K562 (cell line): ENCODE data around the gene LCN15. TPM values are rescaled to one million over a fixed set of nuclear protein-coding genes. Genes with fewer than 3 reads are reported as not detected.

Experiments used
- ATAC-seq: fragments of 200-7000 bp; cut with Tn5 transposase; 3 replicates; pipeline ENCODE4 v1.9.1; 2020; ENCODE audit warnings: moderate library complexity
- BruUV-seq: library from RNA; stranded (reverse); fragments of 400-500 nt; replicated peaks from 2 replicates; lab custom pipeline; 2021; lab: Mats Ljungman, UMichigan
- CTCF ChIA-PET: fragments of 300-600 bp; formaldehyde crosslinking; extraction: SDS; loops from one replicate; lab custom pipeline; 2021; ENCODE audit warnings: low intra/inter-chr PET ratio; lab: Yijun Ruan, JAX
- POLR2A ChIA-PET: fragments of 300-600, 350-650 bp; sonication (Branson Sonifier 250); formaldehyde crosslinking; extraction: SDS; loops from one replicate; lab custom pipeline; 2021; ENCODE audit warnings: antibody characterized with exemption, inconsistent platforms; lab: Yijun Ruan, JAX
- DNase-seq, 4 experiments: peaks; one replicate each; pipeline versions ENCODE4 v3.0.0 to v3.0.0-alpha.2; 2011 to 2018; ENCODE audit warnings: low spot score in 3 of 4, mixed read lengths in 3 of 4; ENCODE audit errors: extremely low read depth in 1 of 4
- FAIRE-seq: peaks from 2 replicates; lab custom pipeline; 2011; peaks lifted over from hg19 to GRCh38; lab: Jason Lieb, UNC
- H2AFZ ChIP-seq: 2 replicates; pipeline ENCODE4 v1.6.0; 2011; ENCODE audit warnings: low read depth, low read length, control low read depth, inconsistent platforms
- H3K27ac ChIP-seq: fragments of 200-600 bp; 3 replicates; pipeline ENCODE4 v1.8.0; 2011; ENCODE audit warnings: low read depth, mild to moderate bottlenecking, control low read depth, inconsistent platforms, low read length, moderate library complexity, mixed read lengths; ENCODE audit errors: extremely low read depth
- H3K27me3 ChIP-seq, 2 experiments: fragments of 300-600 bp in 1 of 2; 2 replicates in 1 of 2; 3 replicates in 1 of 2; pipeline versions ENCODE4 v1.6.0 to v1.8.0; 2011; ENCODE audit warnings: inconsistent platforms in 2 of 2, low read length in 2 of 2, mild to moderate bottlenecking in 1 of 2, mixed read lengths in 1 of 2, moderate library complexity in 1 of 2; ENCODE audit not compliant: control insufficient read depth in 2 of 2, insufficient read depth in 2 of 2
- H3K36me3 ChIP-seq: fragments of 300-600 bp; 3 replicates; pipeline ENCODE4 v1.8.0; 2011; ENCODE audit warnings: mild to moderate bottlenecking, low read length, inconsistent platforms; ENCODE audit not compliant: control insufficient read depth, insufficient read depth
- H3K4me1 ChIP-seq, 2 experiments: fragments of 200-600 bp in 1 of 2; replicated peaks in 1 of 2; 2 replicates in 1 of 2; 3 replicates in 1 of 2; pipeline versions ENCODE4 v1.5.1 to v1.8.0; 2011; ENCODE audit warnings: inconsistent platforms in 2 of 2, low read length in 2 of 2, mild to moderate bottlenecking in 1 of 2, mixed read lengths in 1 of 2, moderate library complexity in 1 of 2; ENCODE audit not compliant: control insufficient read depth in 2 of 2, insufficient read depth in 2 of 2
- H3K4me2 ChIP-seq: 2 replicates; pipeline ENCODE4 v1.6.1; 2011; ENCODE audit warnings: low read length, control low read depth, inconsistent platforms, mixed read lengths; ENCODE audit not compliant: insufficient read depth
- H3K4me3 ChIP-seq: fragments of 200-600 bp; sonication (generic), shearing (Covaris generic); 2 replicates; pipeline ENCODE4 v1.5.1; 2016; ENCODE audit warnings: control low read depth, inconsistent platforms
- H3K79me2 ChIP-seq: fragments of 200-600 bp; 3 replicates; pipeline ENCODE4 v1.8.0; 2011; ENCODE audit warnings: low read length, inconsistent platforms; ENCODE audit not compliant: control insufficient read depth, insufficient read depth
- H3K9ac ChIP-seq, 2 experiments: 2 replicates each; pipeline versions ENCODE4 v1.6.0 to v1.6.1; 2011; ENCODE audit warnings: low read depth in 2 of 2, low read length in 2 of 2, control low read depth in 1 of 2, inconsistent platforms in 1 of 2, mild to moderate bottlenecking in 1 of 2, mixed read lengths in 1 of 2; ENCODE audit not compliant: insufficient read depth in 1 of 2
- H3K9me1 ChIP-seq: one replicate; pipeline ENCODE4 v1.6.0; 2011; ENCODE audit warnings: inconsistent platforms, mild to moderate bottlenecking, low read length, moderate library complexity; ENCODE audit not compliant: control insufficient read depth, insufficient read depth
- H3K9me3 ChIP-seq: replicated peaks from 2 replicates; pipeline ENCODE4 v1.5.1; 2011; ENCODE audit warnings: low read depth, low read length, inconsistent platforms; ENCODE audit not compliant: control insufficient read depth, insufficient read depth
- H4K20me1 ChIP-seq: replicated peaks from 2 replicates; pipeline ENCODE4 v1.6.1; 2011; ENCODE audit warnings: low read length, inconsistent platforms, mixed read lengths; ENCODE audit not compliant: control insufficient read depth, insufficient read depth
- EGR1 ChIP-seq: fragments of 450-650 bp; conservative IDR thresholded peaks from 2 replicates; pipeline ENCODE4 v1.6.1; 2017; ENCODE audit warnings: mild to moderate bottlenecking
- RBM34 ChIP-seq: fragments of 200-400 bp; formaldehyde crosslinking; IDR thresholded peaks from 2 replicates; pipeline ENCODE4 v1.6.1; 2018; ENCODE audit warnings: low read length, borderline replicate concordance; ENCODE audit not compliant: insufficient read depth
- ZNF592 ChIP-seq: fragments of 450-650 bp; IDR thresholded peaks from 2 replicates; pipeline ENCODE4 v1.6.1; 2017; ENCODE audit warnings: antibody characterized with exemption, mild to moderate bottlenecking
- WGBS: fragments of 100-300 bp; shearing (Covaris generic); methylation state at CpG from one replicate; pipeline ENCODE4 v1.1.6; 2016; ENCODE audit warnings: low coverage, mixed read lengths; ENCODE audit not compliant: insufficient coverage; ENCODE audit errors: missing lambda C conversion rate; 5-methylcytosine and 5-hydroxymethylcytosine counted together
- in situ Hi-C: fragments of 300-500 bp; cut with MboI; formaldehyde crosslinking; loops from 4 replicates; pipeline ENCODE4 v1.15.0; 2018; ENCODE audit warnings: inconsistent platforms, mixed read lengths
- intact Hi-C: fragments of 100-400 bp; cut with micrococcal nuclease; formaldehyde crosslinking; loops from 2 replicates; pipeline ENCODE4 v1.14.2; 2022
- polyA plus RNA-seq, 8 experiments: library from polyadenylated mRNA; depleted of rRNA in 4 of 8; stranded (reverse) in 5 of 8; unstranded in 3 of 8; fragments of >200 nt; fragmentation: Nextera tagmentation in 2 of 8; fragmentation: Illumina TruSeq in 1 of 8; extraction: Ambion mirVana in 2 of 8; extraction: Trizol in 1 of 8; gene quantifications; 2 replicates each; pipeline versions ENCODE4 v1.2.1 to v1.2.3, GENCODE V29; 2011 to 2014; ENCODE audit warnings: inconsistent platforms in 1 of 8, missing spikeins in 1 of 8
- total RNA-seq, 7 experiments: library from RNA; depleted of rRNA in 6 of 7; stranded (reverse); fragments of >200 nt in 6 of 7; fragmentation: Illumina TruSeq in 2 of 7; extraction: Trizol in 2 of 7; gene quantifications; 2 replicates each; pipeline versions ENCODE4 v1.2.1 to v1.2.3, GENCODE V29; 2011 to 2021; ENCODE audit warnings: low replicate concordance in 1 of 7

LCN15 gene
- total and polyA plus RNA-seq, 9 of the 15 experiments (the other 6 are each of a cell fraction or from before 2014, with no cell fraction given): 0.66 TPM; not detected in 8

DNA sequence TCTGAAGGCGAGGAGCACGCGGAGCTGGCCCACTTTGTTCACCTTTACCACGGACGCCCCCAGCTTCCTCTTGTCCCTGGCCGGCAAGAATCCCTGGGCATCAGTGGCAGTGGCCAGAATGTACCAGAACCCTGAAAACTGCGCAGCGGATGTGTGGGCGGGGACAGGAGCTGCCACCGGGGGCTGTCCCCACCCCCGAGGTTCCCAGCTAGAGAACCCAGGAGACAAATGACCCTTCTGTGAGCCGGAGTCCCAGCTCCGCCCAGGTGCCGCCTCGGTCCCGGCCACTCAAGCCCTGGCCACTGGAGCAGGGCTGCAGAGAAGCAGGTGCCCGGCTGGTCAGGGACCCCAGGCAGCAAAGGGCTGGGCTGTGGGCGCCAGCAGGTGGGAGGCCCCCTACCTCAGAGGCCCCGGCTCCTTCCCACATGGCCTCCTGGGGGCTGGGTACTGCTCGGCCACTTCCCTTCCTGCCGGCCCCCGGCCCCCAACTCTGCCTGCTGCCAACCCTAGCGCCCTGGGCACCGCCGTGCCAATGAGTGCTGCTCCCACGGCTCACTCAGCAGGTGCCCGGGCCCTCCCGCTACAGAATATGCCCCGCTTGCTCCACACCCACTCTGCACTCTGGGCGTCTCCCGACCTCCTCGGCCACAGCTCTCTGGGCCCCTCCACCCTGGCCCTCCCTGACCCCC lies 22.3 kb downstream of the LCN15 start:
- no peak overlapping the region; the same call in 1 of the 2 replicates for H2AFZ ChIP-seq
- TF ChIP-seq RBM34 (no peak), ZNF592 (no peak), EGR1 (peak; percentile 56)

More for the DNA sequence above, 22.3 kb downstream of the LCN15 start:
- intact Hi-C loops: no loop called here
- Histone ChIP-seq H3K4me2 (no peak overlapping the region), H3K4me1 (peaks cover 16 to 81% of the 10 kb centered on the region in 2 experiments), H3K27ac (no peak overlapping the region), H3K9me3 (no peaks in the 10 kb centered on the region), H3K36me3 (no peaks in the 10 kb centered on the region), H3K27me3 (peaks cover 0 to 5% of the 10 kb centered on the region in 2 experiments; a peak in 3 of 5 replicates), H4K20me1 (no peaks in the 10 kb centered on the region), H3K79me2 (no peaks in the 10 kb centered on the region), H3K4me3 (no peak overlapping the region), H3K9ac (peak overlapping the region in 1 of 2 experiments; percentile 41; a peak in 1 of 4 replicates), H3K9me1 (no peaks in the 10 kb centered on the region)
- no TSS peak for BruUV-seq
- in situ Hi-C loops: no loop called here
- ChIA-PET CTCF (interaction anchor here (0.6 kb wide), 1 partner anchor 1140 kb away, joined by 3 read pairs; no protein-coding TSS in a partner anchor), POLR2A (interaction anchor here (0.6 to 1.9 kb wide), 3 partner anchors 12 to 15 kb away, joined by 3 to 13 read pairs (median 6); no protein-coding TSS in a partner anchor)
- WGBS: 41% methylated on average over 20 of the region's 32 CpGs
- DNase-seq (no peak), ATAC-seq (no peak), FAIRE-seq (no peak)
